ENCODE measurements around the gene ZSCAN25. TPM values are rescaled to one million over a fixed set of nuclear protein-coding genes. Genes with fewer than 3 reads are reported as not detected.

ZSCAN25 gene
- total RNA-seq, 6 experiments from 2014 or later = 4.5 to 7.4 (median 6.0) TPM

DNA sequence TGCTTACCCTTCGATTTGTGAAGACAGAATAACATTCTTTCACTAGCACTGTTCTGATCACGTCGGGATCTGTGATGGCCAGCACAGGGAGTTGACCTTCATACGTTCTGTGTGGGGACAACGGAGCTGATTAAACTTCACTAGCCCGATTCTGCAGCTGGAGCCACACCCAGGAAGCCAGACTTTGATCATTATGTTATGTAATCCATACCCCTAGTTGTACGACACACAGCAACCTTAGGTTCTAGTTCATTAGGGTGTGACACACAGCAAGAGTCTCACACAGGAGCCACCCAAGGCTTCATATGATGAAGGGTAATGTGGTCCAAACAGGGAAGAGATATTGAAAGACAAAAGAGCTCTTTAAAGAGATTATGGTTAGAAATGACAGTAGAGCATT lies 55.8 kb downstream of the ZSCAN25 start:
- TF ChIP-seq POLR2A (IDR thresholded peaks at IDR 0.05) = peak; percentile 25
- TF ChIP-seq, protein P1, sequence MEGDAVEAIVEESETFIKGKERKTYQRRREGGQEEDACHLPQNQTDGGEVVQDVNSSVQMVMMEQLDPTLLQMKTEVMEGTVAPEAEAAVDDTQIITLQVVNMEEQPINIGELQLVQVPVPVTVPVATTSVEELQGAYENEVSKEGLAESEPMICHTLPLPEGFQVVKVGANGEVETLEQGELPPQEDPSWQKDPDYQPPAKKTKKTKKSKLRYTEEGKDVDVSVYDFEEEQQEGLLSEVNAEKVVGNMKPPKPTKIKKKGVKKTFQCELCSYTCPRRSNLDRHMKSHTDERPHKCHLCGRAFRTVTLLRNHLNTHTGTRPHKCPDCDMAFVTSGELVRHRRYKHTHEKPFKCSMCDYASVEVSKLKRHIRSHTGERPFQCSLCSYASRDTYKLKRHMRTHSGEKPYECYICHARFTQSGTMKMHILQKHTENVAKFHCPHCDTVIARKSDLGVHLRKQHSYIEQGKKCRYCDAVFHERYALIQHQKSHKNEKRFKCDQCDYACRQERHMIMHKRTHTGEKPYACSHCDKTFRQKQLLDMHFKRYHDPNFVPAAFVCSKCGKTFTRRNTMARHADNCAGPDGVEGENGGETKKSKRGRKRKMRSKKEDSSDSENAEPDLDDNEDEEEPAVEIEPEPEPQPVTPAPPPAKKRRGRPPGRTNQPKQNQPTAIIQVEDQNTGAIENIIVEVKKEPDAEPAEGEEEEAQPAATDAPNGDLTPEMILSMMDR (IDR thresholded peaks at IDR 0.05) = no peak
- Histone ChIP-seq H3K36me3 (peaks cover 0 to 86% (median 47%) of the 10 kb centered on the region in 4 donors), H3K27ac (peak overlapping the region in 2 of 3 donors; percentile 0 to 26), H3K4me3 (no peak overlapping the region), H3K4me1 (peaks cover 0 to 9% (median 0%) of the 10 kb centered on the region in 4 donors), H3K27me3 (no peaks in the 10 kb centered on the region), H3K9me3 (no peaks in the 10 kb centered on the region)
- peak in 1 of 3 donors; percentile 34 for DNase-seq
- WGBS (ENCODE audit: insufficient coverage, low coverage, low lambda C conversion rate, missing lambda C conversion rate) = 61% methylated on average over 7 of the region's 7 CpGs
- intact Hi-C loops (cut with DNase I) = loop anchor here in 1 of 2 donors (10.0 kb wide), 1 partner anchor 162 kb away; no protein-coding TSS in a partner anchor
- ATAC-seq = peak; percentile 1 to 23 (median 2)

DNA sequence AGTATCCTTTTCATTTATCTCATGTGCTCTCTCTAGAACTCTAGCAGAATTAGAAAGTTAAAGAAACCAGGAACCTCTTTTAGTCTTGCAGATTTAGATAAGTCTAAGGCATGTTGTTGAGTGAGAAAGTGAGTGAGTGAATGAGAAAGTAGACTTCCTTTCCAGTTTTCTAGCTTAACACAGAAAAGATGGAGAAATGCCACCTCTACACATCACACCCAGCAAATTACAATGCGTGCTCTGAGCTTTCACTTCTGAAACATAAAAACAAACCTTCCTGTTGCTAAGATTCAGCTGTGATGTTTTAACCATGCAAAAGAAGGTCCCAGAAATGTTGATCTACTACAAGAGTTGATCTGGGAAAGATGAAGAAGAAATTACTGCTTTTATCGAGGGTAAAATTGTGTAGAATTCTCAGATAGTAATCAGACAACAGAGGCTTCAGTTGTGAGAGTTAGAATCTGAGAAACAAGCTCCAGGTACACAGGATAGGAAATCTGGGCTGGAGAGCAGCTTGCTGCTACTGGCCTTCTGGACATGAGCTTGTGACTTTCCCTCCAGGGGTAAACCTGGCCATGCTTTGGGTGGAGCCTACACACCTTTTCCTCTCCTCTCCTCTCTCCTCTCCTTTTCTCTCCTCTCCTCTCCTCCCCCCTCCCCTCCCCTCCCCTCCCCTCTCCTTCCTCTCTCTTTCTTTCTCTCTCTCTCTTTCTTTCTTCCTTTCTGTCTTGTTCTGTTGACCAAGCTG lies 58.4 kb downstream of the ZSCAN25 start:
- Histone ChIP-seq H3K27ac (peak overlapping the region in 2 of 3 donors; percentile 33 to 87), H3K36me3 (peaks cover 0 to 91% (median 35%) of the 10 kb centered on the region in 4 donors), H3K4me3 (no peak overlapping the region), H3K27me3 (no peaks in the 10 kb centered on the region), H3K4me1 (peaks cover 0 to 9% (median 0%) of the 10 kb centered on the region in 4 donors), H3K9me3 (no peaks in the 10 kb centered on the region)
- ATAC-seq (no peak), DNase-seq (no peak)
- 43% methylated on average over 2 of the region's 2 CpGs for WGBS (ENCODE audit: insufficient coverage, low coverage, low lambda C conversion rate, missing lambda C conversion rate)
- intact Hi-C loops (cut with DNase I) = loop anchor here in 1 of 2 donors (10.0 kb wide), 1 partner anchor 160 kb away; no protein-coding TSS in a partner anchor
- TF ChIP-seq, protein P1 (IDR thresholded peaks at IDR 0.05) = no peak
- no peak for TF ChIP-seq POLR2A (IDR thresholded peaks at IDR 0.05)

DNA sequence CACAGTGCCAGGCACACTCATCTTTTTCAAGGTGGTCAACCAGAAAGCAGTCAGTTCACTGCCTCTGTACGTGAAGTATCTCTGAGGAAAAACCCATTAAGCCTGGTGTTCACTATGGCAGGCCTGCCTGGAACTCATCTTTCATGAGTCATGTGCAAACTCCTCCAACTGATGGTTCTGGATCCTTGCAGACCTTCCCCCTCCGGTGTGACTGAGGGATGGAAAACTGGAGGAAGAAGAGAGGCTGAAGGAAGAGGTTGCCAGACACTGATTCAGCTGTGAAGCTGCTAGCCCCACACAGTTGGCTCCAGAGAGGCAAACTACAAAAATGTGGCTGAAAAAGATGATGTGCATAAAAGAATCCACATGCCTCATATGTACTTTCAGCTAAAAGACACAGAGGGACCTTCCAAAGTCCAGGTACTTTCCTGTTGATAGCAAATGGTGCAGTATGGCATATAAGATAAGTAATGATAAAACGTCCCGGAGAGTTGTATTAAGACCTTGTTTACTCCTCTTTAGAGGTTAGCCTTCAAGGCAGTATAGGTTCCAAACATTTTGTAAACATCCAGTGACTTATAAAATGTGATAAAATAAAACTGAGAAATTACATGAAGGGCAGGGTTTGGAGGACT lies 60.4 kb downstream of the ZSCAN25 start:
- Histone ChIP-seq H3K36me3 (peaks cover 0 to 73% (median 28%) of the 10 kb centered on the region in 4 donors), H3K9me3 (no peaks in the 10 kb centered on the region), H3K27ac (peak overlapping the region; percentile 74 to 95 (median 87)), H3K27me3 (no peaks in the 10 kb centered on the region), H3K4me3 (peak overlapping the region; percentile 44 to 71 (median 60)), H3K4me1 (peaks cover 0 to 9% (median 0%) of the 10 kb centered on the region in 4 donors)
- ATAC-seq (peak in 2 of 4 donors; percentile 0), DNase-seq (no peak)
- WGBS (ENCODE audit: insufficient coverage, low coverage, low lambda C conversion rate, missing lambda C conversion rate) = 45% methylated on average over 4 of the region's 4 CpGs
- intact Hi-C loops (cut with DNase I) = loop anchor here in 1 of 2 donors (10.0 kb wide), 1 partner anchor 158 kb away; no protein-coding TSS in a partner anchor
- TF ChIP-seq, protein P1 (IDR thresholded peaks at IDR 0.05) = no peak
- no peak for TF ChIP-seq POLR2A (IDR thresholded peaks at IDR 0.05)

DNA sequence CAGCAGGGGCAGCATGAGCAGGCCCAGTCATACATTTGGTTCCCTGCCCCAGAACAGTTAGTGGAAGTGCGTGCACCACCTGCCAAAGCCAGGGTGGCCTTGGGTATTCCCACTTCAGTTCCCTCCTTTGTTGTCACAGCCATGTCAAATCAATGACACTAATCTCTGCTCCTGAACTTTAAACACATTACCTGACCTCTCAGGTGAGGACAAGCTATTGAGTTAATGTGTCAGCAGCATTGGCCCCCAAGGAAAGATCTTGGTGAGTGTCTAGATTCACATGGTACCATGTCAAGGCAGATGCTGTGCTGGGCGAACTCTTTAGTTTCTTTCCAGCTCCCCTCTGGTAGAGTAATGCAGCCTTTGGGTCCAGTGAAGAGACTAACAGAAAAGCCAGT lies 60.9 kb downstream of the ZSCAN25 start:
- peak overlapping the region; percentile 44 to 71 (median 60) for H3K4me3 ChIP-seq
- ATAC-seq (peak; percentile 3 to 25 (median 3)), DNase-seq (peak in 1 of 3 donors; percentile 62)
- no peaks in the 10 kb centered on the region for H3K9me3 ChIP-seq
- H3K27me3 ChIP-seq = no peaks in the 10 kb centered on the region
- peaks cover 0 to 68% (median 25%) of the 10 kb centered on the region in 4 donors for H3K36me3 ChIP-seq
- TF ChIP-seq, protein P1 (IDR thresholded peaks at IDR 0.05) = no peak
- no peak for TF ChIP-seq POLR2A (IDR thresholded peaks at IDR 0.05)
- intact Hi-C loops (cut with DNase I) = loop anchor here in 1 of 2 donors (10.0 kb wide), 1 partner anchor 157 kb away; no protein-coding TSS in a partner anchor
- H3K4me1 ChIP-seq = peaks cover 0 to 9% (median 0%) of the 10 kb centered on the region in 4 donors
- H3K27ac ChIP-seq = peak overlapping the region; percentile 74 to 95 (median 87)
- WGBS (ENCODE audit: insufficient coverage, low coverage, low lambda C conversion rate, missing lambda C conversion rate) = 50% methylated on average over 1 of the region's 2 CpGs

Data from right lobe of liver (tissue), 6 donors.